A549 (cell line): ENCODE measurements around the gene MOV10L1. TPM values are rescaled to one million over a fixed set of nuclear protein-coding genes. Genes with fewer than 3 reads are reported as not detected.

Experiments used
- ATAC-seq, 2 experiments: fragments of 200-7000 bp in 1 of 2; fragments of >200 bp in 1 of 2; cut with Nextera tagmentation in 1 of 2; cut with Tn5 transposase in 1 of 2; 3 replicates each; pipeline versions ENCODE4 v1.8.0 to v1.9.1; 2018 to 2020; ENCODE audit warnings: mild to moderate bottlenecking in 1 of 2, moderate library complexity in 1 of 2
- CTCF ChIA-PET: fragments of 300-600 bp; sonication (Branson Sonifier 250); formaldehyde crosslinking; extraction: SDS; loops from one replicate; lab custom pipeline; 2021; ENCODE audit warnings: antibody characterized with exemption, inconsistent platforms; lab: Yijun Ruan, JAX
- POLR2A ChIA-PET: fragments of 350-600 bp; formaldehyde crosslinking; extraction: SDS; loops from one replicate; lab custom pipeline; 2021; ENCODE audit warnings: antibody characterized with exemption, inconsistent platforms; lab: Yijun Ruan, JAX
- DNase-seq, 2 experiments: peaks; one replicate each; pipeline versions ENCODE4 v3.0.0 to v3.0.0-alpha.2; 2011 to 2016; ENCODE audit warnings: low read depth in 1 of 2, low spot score in 1 of 2
- FAIRE-seq: peaks from 2 replicates; lab custom pipeline; 2011; peaks lifted over from hg19 to GRCh38; lab: Jason Lieb, UNC
- H3K27ac ChIP-seq, 2 experiments: fragments of >200 bp; sonication (Bioruptor Twin); formaldehyde crosslinking; 3 replicates each; pipeline ENCODE4 v1.5.1; 2016 to 2017
- H3K4me1 ChIP-seq: fragments of >200 bp; sonication (Bioruptor Twin); formaldehyde crosslinking; 3 replicates; pipeline ENCODE4 v1.6.1; 2016
- H3K4me2 ChIP-seq: fragments of >200 bp; sonication (Bioruptor Twin); formaldehyde crosslinking; 3 replicates; pipeline ENCODE4 v1.6.1; 2016
- H3K4me3 ChIP-seq: fragments of >200 bp; sonication (Bioruptor Twin); formaldehyde crosslinking; 3 replicates; pipeline ENCODE4 v1.5.1; 2016
- H3K9me3 ChIP-seq: fragments of >200 bp; sonication (Bioruptor Twin); formaldehyde crosslinking; 3 replicates; pipeline ENCODE4 v1.6.1; 2016
- CBX8 ChIP-seq: fragments of 200-600 bp; sonication (generic); IDR thresholded peaks from 2 replicates; pipeline ENCODE4 v1.6.1; 2016
- CEBPB ChIP-seq, 2 experiments: fragments of >200 bp in 1 of 2; sonication (Bioruptor Twin) in 1 of 2; formaldehyde crosslinking in 1 of 2; IDR thresholded peaks; 2 replicates each; pipeline ENCODE4 v1.6.1; 2012 to 2016
- CHD2 ChIP-seq: fragments of 150-350 bp; IDR thresholded peaks from 2 replicates; pipeline ENCODE4 v1.6.1; 2014; ENCODE audit warnings: low read length; ENCODE audit not compliant: partially characterized antibody
- EP300 ChIP-seq, 2 experiments: fragments of >200 bp; sonication (Bioruptor Twin); formaldehyde crosslinking; IDR thresholded peaks; 2 replicates in 1 of 2; 3 replicates in 1 of 2; pipeline ENCODE4 v1.6.1; 2016 to 2017
- FOSL2 ChIP-seq, 2 experiments: fragments of 450-650 bp in 1 of 2; fragments of >200 bp in 1 of 2; sonication (Bioruptor Twin) in 1 of 2; formaldehyde crosslinking; IDR thresholded peaks; 2 replicates each; pipeline versions ENCODE4 v1.5.0 to v1.6.1; 2016 to 2020; ENCODE audit warnings: mild to moderate bottlenecking in 1 of 2, moderate library complexity in 1 of 2
- HEYL ChIP-seq: fragments of 250-450 bp; sonication (Bioruptor Pico); IDR thresholded peaks from 2 replicates; pipeline ENCODE4 v1.8.0; 2021; ENCODE audit warnings: mild to moderate bottlenecking, moderate library complexity
- HOXA7 ChIP-seq: fragments of 250-450 bp; sonication (Bioruptor Pico); IDR thresholded peaks from 2 replicates; pipeline ENCODE4 v1.5.0; 2020; ENCODE audit warnings: mild to moderate bottlenecking, moderate library complexity
- HOXB5 ChIP-seq: fragments of 250-450 bp; sonication (Bioruptor Pico); IDR thresholded peaks from 2 replicates; pipeline ENCODE4 v1.5.0; 2020; ENCODE audit warnings: mild to moderate bottlenecking, moderate library complexity
- KDM1A ChIP-seq: fragments of 200-600 bp; sonication (generic); IDR thresholded peaks from 2 replicates; pipeline ENCODE4 v1.6.1; 2016; ENCODE audit warnings: low read depth, mild to moderate bottlenecking
- MAFK ChIP-seq: fragments of 450-650 bp; IDR thresholded peaks from 2 replicates; pipeline ENCODE4 v1.6.1; 2014; ENCODE audit not compliant: partially characterized antibody
- MAZ ChIP-seq: fragments of 150-350 bp; IDR thresholded peaks from 2 replicates; pipeline ENCODE4 v1.6.1; 2014; ENCODE audit warnings: antibody characterized with exemption, low read depth, low read length, borderline replicate concordance
- MYC ChIP-seq: IDR thresholded peaks from 2 replicates; pipeline ENCODE4 v1.6.1; 2012; ENCODE audit warnings: mild to moderate bottlenecking, inconsistent platforms, low read length, improper control_type of control experiment, borderline replicate concordance
- NFE2L2 ChIP-seq: fragments of 150-350 bp; conservative IDR thresholded peaks from 2 replicates; pipeline ENCODE4 v1.6.1; 2014; ENCODE audit warnings: low read length
- RARB ChIP-seq: fragments of 250-450 bp; sonication (Bioruptor Pico); IDR thresholded peaks from 2 replicates; pipeline ENCODE4 v1.8.0; 2021; ENCODE audit warnings: mild to moderate bottlenecking, moderate library complexity
- SMC3 ChIP-seq: fragments of >200 bp; sonication (Bioruptor Twin); formaldehyde crosslinking; IDR thresholded peaks from 3 replicates; pipeline ENCODE4 v1.6.1; 2018; ENCODE audit warnings: inconsistent platforms
- ZFP36 ChIP-seq: fragments of 450-650 bp; IDR thresholded peaks from 2 replicates; pipeline ENCODE4 v1.6.1; 2014; ENCODE audit warnings: borderline replicate concordance; ENCODE audit not compliant: partially characterized antibody
- WGBS: methylation state at CpG from one replicate; pipeline ENCODE4 v1.1.6; 2017; ENCODE audit errors: missing lambda C conversion rate; 5-methylcytosine and 5-hydroxymethylcytosine counted together
- polyA plus RNA-seq, 4 experiments: library from polyadenylated mRNA; depleted of rRNA in 3 of 4; stranded (reverse); fragments of >200 nt; fragmentation: RNase III in 1 of 4; extraction: RNeasy Plus Mini Kit Qiagen cat#74134 plus additional on column Dnase treatment in 1 of 4; gene quantifications; 2 replicates in 3 of 4; 3 replicates in 1 of 4; pipeline ENCODE4 v1.2.3, GENCODE V29; 2011 to 2017
- TF ChIP-seq, protein P1 (sequence below): fragments of >200 bp; sonication (Bioruptor Twin); formaldehyde crosslinking; IDR thresholded peaks from 3 replicates; pipeline ENCODE4 v1.5.1; 2016
- TF ChIP-seq, protein P2 (sequence below): fragments of 150-350 bp; IDR thresholded peaks from 2 replicates; pipeline ENCODE4 v1.6.1; 2014; ENCODE audit warnings: low read depth, mild to moderate bottlenecking, low read length
- TF ChIP-seq, protein P3 (sequence below): IDR thresholded peaks from 2 replicates; pipeline ENCODE4 v1.6.1; 2012
- TF ChIP-seq, protein P4 (sequence below): IDR thresholded peaks from 2 replicates; pipeline ENCODE4 v1.6.1; 2012
- TF ChIP-seq, protein P5 (sequence below): IDR thresholded peaks from 2 replicates; pipeline ENCODE4 v1.6.1; 2012; ENCODE audit warnings: low read depth, borderline replicate concordance
- TF ChIP-seq, protein P6 (sequence below): fragments of >200 bp; sonication (Bioruptor Twin); formaldehyde crosslinking; IDR thresholded peaks from 3 replicates; pipeline ENCODE4 v1.6.1; 2016

The MOV10L1 gene
- polyA plus RNA-seq, 2 of the 4 experiments (the other 2 are of a cell fraction), result 0.04 TPM

DNA sequence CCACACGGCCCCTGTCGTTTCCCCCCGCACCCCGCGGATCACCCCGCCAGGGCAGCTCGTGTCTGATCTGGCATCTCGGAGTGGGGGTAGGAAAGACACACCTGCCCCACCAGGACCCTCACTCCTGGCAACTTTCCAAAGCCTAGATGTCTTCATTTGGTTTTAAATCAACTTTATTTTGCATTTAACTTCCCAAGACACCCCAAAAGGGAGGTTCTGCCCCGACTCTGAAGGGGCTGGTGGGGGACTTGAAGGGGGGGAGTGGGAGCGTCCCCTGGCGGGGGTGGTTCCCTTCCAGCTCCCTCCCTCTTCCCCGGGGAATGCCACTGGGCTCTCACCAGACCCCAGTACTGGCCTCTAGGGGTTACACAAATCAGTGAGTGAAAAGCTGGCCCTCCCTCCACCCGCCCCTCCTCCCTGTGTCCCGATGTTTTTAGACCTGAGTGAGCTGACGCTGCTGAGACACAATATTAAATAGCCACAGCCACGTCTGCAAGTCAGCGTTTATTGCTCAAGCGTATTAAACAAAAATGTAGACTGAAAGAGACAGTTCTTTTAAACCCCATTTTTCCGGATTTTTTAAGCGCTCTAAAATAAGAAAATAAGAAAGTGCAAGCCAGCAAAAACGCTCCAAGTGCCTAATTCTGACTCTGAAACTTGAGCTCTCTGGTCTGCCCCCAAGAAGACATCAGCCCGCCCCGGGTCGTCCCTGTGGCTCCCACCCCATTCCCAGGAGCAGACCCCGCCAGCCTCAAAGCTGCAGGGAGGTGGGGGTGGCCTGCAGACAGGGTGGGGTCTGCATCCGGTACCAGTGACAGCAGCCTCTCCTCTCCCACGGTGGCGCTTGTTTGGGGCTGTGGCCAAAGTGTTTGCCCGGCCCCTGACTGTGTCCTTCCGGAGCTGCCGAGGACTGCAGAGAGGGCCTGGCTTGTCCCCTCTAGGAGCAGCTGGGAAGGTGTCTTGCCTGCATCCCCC is 30.6 kb upstream of the MOV10L1 start:
- CTCF ChIA-PET, result interaction anchor here (1.0 to 1.4 kb wide), 2 partner anchors 15 to 29 kb away, joined by 3 to 4 read pairs; no protein-coding TSS in a partner anchor
- WGBS, result 35% methylated on average over 20 of the region's 31 CpGs
- H3K4me3 ChIP-seq, result peak overlapping the region; percentile 44; the same call in 2 of the 3 replicates
- peak; percentile 54 to 83; a peak in 4 of 6 replicates for ATAC-seq
- peak; percentile 29 to 62 for DNase-seq
- TF ChIP-seq MAFK (peak; percentile 85), HEYL (no peak)
- TF ChIP-seq, all 56 proteins: peak for 1
- Histone ChIP-seq H3K4me2 (peak overlapping the region; percentile 88), H3K4me1 (peaks cover 9% of the 10 kb centered on the region; the same call in 2 of the 3 replicates), H3K9me3 (no peaks in the 10 kb centered on the region), H3K27ac (peak overlapping the region; percentile 56 to 82; a peak in 5 of 6 replicates)
- POLR2A ChIA-PET, result no interaction called here
- FAIRE-seq, result no peak

DNA sequence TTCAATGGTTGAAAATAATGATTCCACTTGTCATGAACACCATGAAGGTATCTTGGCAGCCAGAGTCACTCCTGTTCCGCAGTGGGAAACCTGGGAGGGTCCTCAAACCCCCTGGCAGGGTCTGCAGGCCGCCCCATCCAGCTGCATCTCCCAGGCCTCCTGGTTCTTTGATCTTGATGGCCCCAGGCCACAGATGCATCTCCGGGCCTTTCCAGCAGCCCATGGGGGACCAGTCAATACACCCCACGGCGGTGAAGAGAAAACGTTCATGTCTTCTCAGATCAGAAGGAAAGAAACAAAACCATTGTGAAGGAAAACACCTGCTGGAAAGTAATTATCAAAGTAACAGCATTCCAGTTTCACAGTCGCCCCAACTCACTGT is 29.9 kb upstream of the MOV10L1 start:
- no peak overlapping the region for H3K4me2 ChIP-seq
- H3K4me3 ChIP-seq, result no peak overlapping the region
- H3K4me1 ChIP-seq, result peaks cover 9% of the 10 kb centered on the region; the same call in 2 of the 3 replicates
- H3K9me3 ChIP-seq, result no peaks in the 10 kb centered on the region
- 82% methylated on average over 5 of the region's 7 CpGs for WGBS
- ChIA-PET CTCF (interaction anchor here (1.0 to 1.4 kb wide), 2 partner anchors 15 to 29 kb away, joined by 3 to 4 read pairs; no protein-coding TSS in a partner anchor), POLR2A (no interaction called here)
- ATAC-seq (no peak), FAIRE-seq (no peak), DNase-seq (no peak)
- TF ChIP-seq CEBPB (IDR thresholded peaks at IDR 0.05) (no peak), HEYL (no peak), HOXA7 (CRISPR knock-in tag) (no peak), HOXB5 (CRISPR knock-in tag) (no peak), CHD2 (no peak), ZFP36 (no peak), SMC3 (no peak), MAZ (no peak), MYC (no peak), EP300 (IDR thresholded peaks at IDR 0.05) (no peak)
- TF ChIP-seq, protein P1, sequence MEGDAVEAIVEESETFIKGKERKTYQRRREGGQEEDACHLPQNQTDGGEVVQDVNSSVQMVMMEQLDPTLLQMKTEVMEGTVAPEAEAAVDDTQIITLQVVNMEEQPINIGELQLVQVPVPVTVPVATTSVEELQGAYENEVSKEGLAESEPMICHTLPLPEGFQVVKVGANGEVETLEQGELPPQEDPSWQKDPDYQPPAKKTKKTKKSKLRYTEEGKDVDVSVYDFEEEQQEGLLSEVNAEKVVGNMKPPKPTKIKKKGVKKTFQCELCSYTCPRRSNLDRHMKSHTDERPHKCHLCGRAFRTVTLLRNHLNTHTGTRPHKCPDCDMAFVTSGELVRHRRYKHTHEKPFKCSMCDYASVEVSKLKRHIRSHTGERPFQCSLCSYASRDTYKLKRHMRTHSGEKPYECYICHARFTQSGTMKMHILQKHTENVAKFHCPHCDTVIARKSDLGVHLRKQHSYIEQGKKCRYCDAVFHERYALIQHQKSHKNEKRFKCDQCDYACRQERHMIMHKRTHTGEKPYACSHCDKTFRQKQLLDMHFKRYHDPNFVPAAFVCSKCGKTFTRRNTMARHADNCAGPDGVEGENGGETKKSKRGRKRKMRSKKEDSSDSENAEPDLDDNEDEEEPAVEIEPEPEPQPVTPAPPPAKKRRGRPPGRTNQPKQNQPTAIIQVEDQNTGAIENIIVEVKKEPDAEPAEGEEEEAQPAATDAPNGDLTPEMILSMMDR, result no peak
- TF ChIP-seq, protein P2, sequence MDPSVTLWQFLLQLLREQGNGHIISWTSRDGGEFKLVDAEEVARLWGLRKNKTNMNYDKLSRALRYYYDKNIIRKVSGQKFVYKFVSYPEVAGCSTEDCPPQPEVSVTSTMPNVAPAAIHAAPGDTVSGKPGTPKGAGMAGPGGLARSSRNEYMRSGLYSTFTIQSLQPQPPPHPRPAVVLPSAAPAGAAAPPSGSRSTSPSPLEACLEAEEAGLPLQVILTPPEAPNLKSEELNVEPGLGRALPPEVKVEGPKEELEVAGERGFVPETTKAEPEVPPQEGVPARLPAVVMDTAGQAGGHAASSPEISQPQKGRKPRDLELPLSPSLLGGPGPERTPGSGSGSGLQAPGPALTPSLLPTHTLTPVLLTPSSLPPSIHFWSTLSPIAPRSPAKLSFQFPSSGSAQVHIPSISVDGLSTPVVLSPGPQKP, result no peak
- TF ChIP-seq, protein P3, sequence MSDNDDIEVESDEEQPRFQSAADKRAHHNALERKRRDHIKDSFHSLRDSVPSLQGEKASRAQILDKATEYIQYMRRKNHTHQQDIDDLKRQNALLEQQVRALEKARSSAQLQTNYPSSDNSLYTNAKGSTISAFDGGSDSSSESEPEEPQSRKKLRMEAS, result no peak
- TF ChIP-seq, protein P4, sequence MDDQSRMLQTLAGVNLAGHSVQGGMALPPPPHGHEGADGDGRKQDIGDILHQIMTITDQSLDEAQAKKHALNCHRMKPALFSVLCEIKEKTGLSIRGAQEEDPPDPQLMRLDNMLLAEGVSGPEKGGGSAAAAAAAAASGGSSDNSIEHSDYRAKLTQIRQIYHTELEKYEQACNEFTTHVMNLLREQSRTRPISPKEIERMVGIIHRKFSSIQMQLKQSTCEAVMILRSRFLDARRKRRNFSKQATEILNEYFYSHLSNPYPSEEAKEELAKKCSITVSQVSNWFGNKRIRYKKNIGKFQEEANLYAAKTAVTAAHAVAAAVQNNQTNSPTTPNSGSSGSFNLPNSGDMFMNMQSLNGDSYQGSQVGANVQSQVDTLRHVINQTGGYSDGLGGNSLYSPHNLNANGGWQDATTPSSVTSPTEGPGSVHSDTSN, result no peak
- no peak overlapping the region for H3K27ac ChIP-seq

DNA sequence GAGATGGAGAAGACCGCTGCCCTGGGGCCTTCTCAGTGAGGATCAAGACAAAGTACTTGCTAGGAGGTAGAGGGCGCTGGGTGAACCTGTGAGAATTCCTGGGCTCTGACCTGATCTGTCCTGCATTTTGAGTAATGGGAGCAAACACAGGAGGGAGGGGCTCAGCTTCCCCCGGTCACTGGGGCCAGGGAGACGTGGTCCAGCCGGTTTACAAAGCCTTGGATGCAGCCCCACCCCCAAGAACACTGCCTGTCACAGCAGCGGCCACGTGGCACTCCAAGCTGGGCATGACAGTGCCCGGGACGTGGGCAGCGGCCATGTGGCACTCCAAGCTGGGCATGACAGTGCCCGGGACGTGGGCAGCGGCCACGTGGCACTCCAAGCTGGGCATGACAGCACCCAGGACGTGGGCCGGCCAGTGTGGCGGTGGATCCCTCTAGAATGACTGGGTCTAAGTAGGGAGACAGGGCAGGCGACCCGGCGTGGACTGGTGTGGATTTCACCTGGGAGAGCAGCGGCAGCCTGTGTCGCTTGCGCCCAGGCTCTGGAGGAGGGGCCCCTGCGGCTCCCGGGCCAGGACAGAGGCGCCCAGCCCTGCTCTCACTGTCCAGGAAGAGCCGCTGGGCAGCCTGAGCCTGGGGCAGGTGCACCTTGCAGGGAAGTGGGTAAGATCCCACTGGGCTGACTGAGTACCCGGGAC is 29.2 kb upstream of the MOV10L1 start:
- Histone ChIP-seq H3K4me1 (peaks cover 9% of the 10 kb centered on the region; the same call in 2 of the 3 replicates), H3K4me2 (no peak overlapping the region), H3K27ac (no peak overlapping the region), H3K9me3 (no peaks in the 10 kb centered on the region), H3K4me3 (no peak overlapping the region)
- ATAC-seq (peak in 1 of 2 experiments; percentile 16; a peak in 1 of 6 replicates), DNase-seq (no peak), FAIRE-seq (no peak)
- POLR2A ChIA-PET, result no interaction called here
- CTCF ChIA-PET, result no interaction called here
- 55% methylated on average over 6 of the region's 28 CpGs for WGBS
- TF ChIP-seq ZFP36, result no peak
- no peak for TF ChIP-seq FOSL2 (IDR thresholded peaks at IDR 0.05)
- no peak for TF ChIP-seq FOSL2 (CRISPR knock-in tag; IDR thresholded peaks at IDR 0.05)
- TF ChIP-seq, protein P2, result no peak
- no peak for TF ChIP-seq CBX8
- no peak for TF ChIP-seq NFE2L2
- TF ChIP-seq, protein P5, sequence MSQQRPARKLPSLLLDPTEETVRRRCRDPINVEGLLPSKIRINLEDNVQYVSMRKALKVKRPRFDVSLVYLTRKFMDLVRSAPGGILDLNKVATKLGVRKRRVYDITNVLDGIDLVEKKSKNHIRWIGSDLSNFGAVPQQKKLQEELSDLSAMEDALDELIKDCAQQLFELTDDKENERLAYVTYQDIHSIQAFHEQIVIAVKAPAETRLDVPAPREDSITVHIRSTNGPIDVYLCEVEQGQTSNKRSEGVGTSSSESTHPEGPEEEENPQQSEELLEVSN, result no peak
- no peak for TF ChIP-seq KDM1A
- no peak for TF ChIP-seq SMC3
- no peak for TF ChIP-seq RARB (CRISPR knock-in tag)
- TF ChIP-seq, protein P6, sequence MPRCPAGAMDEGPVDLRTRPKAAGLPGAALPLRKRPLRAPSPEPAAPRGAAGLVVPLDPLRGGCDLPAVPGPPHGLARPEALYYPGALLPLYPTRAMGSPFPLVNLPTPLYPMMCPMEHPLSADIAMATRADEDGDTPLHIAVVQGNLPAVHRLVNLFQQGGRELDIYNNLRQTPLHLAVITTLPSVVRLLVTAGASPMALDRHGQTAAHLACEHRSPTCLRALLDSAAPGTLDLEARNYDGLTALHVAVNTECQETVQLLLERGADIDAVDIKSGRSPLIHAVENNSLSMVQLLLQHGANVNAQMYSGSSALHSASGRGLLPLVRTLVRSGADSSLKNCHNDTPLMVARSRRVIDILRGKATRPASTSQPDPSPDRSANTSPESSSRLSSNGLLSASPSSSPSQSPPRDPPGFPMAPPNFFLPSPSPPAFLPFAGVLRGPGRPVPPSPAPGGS, result no peak
